AG09319 (cell line): ENCODE data around the gene KMT2B.
"Not testable (repeated sequence)": the region's sequence is repeated elsewhere in the genome, so short reads cannot be mapped to it uniquely, and the experiment has no call there.

Experiments used
- DNase-seq: peaks from one replicate; pipeline ENCODE4 v3.0.0-alpha.2; 2010; ENCODE audit warnings: low read depth; ENCODE audit errors: extremely low read depth
- TF ChIP-seq, protein P1 (sequence below): IDR thresholded peaks from 2 replicates; pipeline ENCODE4 v1.5.1; 2011; ENCODE audit warnings: low read depth, mild to moderate bottlenecking, inconsistent platforms, low read length, moderate library complexity

The KMT2B gene

DNA sequence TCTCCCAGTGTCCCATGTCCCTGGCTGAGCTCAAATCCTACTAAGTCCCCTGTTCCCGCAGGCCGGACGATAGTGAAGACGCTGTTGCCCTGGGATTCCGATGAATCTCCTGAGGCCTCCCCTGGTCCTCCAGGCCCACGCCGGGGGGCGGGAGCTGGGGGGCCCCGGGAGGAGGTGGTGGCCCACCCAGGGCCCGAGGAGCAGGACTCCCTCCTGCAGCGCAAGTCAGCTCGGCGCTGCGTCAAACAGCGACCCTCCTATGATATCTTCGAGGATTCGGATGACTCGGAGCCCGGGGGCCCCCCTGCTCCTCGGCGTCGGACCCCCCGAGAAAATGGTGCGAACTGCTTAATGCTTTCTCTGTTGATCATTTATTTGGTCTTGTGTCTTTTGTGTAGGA lies 5.9 kb downstream of the KMT2B start:
- TF ChIP-seq, protein P1, sequence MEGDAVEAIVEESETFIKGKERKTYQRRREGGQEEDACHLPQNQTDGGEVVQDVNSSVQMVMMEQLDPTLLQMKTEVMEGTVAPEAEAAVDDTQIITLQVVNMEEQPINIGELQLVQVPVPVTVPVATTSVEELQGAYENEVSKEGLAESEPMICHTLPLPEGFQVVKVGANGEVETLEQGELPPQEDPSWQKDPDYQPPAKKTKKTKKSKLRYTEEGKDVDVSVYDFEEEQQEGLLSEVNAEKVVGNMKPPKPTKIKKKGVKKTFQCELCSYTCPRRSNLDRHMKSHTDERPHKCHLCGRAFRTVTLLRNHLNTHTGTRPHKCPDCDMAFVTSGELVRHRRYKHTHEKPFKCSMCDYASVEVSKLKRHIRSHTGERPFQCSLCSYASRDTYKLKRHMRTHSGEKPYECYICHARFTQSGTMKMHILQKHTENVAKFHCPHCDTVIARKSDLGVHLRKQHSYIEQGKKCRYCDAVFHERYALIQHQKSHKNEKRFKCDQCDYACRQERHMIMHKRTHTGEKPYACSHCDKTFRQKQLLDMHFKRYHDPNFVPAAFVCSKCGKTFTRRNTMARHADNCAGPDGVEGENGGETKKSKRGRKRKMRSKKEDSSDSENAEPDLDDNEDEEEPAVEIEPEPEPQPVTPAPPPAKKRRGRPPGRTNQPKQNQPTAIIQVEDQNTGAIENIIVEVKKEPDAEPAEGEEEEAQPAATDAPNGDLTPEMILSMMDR: no peak
- no peak for DNase-seq

DNA sequence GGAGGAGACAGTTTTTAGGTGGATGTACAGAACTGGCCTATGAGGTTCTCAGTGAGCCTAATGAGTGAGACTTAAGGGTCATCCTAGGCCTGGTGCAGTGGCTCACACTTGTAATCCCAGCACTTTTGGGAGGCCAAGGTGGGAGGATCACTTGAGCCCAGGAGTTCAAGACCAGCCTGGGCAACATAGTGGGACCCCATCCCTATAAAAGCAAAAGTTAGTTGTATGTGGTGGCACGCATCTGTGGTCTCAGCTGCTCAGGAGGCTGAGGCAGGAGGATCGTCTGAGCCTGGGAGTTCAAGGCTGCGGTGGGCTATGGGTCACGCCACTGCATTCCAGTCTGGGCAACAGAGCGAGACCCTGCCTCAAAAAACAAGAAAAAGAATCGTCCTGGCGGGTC lies 6.3 kb downstream of the KMT2B start:
- not testable (repeated sequence) for DNase-seq

DNA sequence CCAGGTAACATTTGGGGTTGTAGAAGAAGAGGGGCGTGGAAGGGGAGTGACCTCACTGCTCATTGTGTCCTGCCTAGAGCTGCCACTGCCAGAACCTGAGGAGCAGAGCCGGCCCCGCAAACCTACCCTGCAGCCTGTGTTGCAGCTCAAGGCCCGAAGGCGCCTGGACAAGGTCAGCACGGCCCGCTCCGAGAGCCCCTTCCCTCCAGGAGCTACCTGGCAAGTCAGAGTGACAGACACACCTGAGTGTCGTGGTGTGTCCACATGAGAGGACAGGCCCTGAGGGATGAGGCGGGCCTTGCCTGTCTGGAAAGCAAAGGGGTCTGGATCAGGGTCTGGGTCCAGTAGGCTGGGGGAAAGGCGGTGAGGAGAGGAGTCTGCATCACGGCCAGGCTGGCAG lies 6.8 kb downstream of the KMT2B start:
- TF ChIP-seq, protein P1: no peak
- no peak for DNase-seq

DNA sequence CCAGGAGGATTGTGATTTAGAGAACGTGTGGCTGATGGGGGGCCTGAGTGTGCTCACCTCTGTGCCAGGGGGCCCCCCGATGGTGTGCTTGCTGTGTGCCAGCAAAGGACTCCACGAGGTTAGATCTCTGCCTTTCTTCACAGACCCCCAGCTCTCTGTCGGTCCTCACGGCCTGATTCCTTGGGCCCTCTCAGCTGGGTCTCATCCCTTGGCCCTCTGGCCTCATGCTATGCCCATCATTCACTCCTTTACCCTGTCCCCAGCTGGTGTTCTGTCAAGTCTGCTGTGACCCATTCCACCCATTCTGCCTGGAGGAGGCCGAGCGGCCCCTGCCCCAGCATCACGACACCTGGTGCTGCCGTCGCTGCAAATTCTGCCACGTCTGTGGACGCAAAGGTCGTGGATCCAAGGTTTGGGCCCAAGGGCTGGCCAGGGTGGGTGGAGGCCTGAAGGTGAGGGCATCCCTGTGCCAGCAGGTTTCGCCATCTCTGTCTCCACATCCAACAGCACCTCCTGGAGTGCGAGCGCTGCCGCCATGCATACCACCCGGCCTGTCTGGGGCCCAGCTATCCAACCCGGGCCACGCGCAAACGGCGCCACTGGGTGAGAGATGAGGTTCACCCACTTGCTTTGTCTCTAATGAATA lies 7.5 kb downstream of the KMT2B start:
- TF ChIP-seq, protein P1: no peak
- no peak for DNase-seq

DNA sequence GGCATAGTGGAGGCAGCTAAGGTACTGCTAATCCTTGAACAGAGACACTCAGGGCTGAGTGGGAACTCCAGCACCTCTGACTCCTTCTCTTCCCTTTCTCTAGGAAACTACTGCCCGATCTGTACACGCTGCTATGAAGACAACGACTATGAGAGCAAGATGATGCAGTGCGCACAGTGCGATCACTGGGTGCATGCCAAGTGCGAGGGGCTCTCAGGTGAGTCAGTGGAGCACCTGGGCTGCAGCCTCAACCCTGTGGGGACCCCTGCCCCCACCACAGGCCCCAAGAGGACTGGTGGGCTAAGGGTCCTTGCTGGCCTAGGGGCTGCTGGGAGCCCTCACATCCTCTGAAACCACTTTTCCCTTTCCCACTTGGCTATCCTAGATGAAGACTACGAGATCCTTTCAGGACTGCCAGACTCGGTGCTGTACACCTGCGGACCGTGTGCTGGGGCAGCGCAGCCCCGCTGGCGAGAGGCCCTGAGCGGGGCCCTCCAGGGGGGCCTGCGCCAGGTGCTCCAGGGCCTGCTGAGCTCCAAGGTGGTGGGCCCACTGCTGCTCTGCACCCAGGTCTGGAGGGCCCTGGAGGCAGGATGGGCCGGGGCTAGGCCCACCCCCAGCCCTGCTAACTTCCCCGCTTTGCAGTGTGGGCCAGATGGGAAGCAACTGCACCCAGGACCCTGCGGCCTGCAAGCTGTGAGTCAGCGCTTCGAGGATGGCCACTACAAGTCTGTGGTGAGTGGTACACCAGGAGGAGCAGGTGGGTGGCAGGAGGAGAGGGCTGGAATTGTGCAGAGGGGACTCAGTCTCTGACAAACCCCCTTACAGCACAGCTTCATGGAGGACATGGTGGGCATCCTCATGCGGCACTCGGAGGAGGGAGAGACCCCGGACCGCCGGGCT lies 9.5 kb downstream of the KMT2B start:
- TF ChIP-seq, protein P1: no peak

DNA sequence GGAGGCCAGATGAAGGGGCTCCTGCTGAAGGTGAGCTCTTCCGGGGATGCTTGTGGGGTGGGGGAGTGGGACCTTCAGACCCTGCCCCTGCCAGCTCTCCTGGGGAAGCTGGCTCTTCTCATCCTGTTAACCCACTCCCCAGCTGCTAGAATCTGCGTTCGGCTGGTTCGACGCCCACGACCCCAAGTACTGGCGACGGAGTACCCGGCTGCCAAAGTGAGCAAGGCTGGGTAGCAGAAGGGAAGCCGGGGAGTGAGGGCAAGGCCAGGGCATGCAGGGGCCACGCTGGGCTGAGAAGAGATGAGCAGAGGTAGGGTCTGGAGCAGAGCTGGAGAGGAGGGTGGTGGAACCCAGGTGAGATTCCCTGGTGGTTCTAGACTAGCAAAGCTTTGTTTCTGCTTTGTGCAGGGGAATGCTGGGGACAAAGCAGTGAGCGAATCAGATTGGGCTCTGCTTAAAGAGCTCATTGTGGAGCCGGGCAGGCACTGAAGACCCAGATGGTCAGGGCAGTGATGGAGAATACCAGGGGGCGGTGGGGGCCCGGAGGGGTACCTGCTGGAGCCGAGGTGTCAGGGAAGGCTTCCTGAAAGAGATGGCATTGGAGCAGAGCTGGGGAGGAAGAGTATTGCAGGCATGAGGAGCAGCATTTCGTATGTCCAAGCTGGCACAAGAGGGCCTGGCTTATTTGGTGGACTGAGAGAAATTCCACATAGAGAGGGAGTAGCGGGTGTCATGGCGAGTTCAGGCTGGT lies 10.3 kb downstream of the KMT2B start:
- no peak for DNase-seq
- TF ChIP-seq, protein P1: no peak

More for the DNA sequence above, 9.5 kb downstream of the KMT2B start:
- DNase-seq: no peak

DNA sequence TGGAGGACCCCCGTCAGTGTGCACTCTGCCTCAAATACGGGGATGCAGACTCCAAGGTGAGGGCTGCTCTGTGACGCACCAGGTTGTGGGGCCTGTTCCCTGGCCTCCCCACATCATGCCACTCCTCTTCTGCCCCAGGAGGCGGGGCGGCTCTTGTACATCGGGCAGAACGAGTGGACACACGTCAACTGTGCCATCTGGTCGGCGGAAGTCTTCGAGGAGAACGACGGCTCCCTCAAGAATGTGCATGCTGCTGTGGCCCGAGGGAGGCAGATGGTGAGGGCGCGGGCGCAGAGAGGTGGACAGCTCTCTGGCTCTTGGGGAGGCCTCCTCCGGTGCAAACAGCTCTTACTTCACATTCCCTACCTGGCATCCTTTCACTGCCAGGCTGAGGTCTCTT lies 11.2 kb downstream of the KMT2B start:
- no peak for DNase-seq
- TF ChIP-seq, protein P1: no peak
